K562 (cell line): ENCODE results near the gene HRC. TPM values are rescaled to one million over a fixed set of nuclear protein-coding genes. Genes with fewer than 3 reads are reported as not detected.
A peak's percentile ranks its signal among the peaks of the same experiment; 100 is the strongest.

Experiments used
- ARHGAP35 ChIP-seq: fragments of 450-650 bp; IDR thresholded peaks from 2 replicates; pipeline ENCODE4 v1.6.1; 2018; ENCODE audit not compliant: partially characterized antibody
- BRD4 ChIP-seq: fragments of 200-600 bp; sonication (generic); IDR thresholded peaks from 2 replicates; pipeline ENCODE4 v1.6.1; 2017; ENCODE audit warnings: inconsistent platforms
- CEBPG ChIP-seq, 3 experiments: fragments of 200-800 bp in 1 of 3; sonication (Bioruptor generic) in 1 of 3; sonication (generic) in 1 of 3; formaldehyde crosslinking in 1 of 3; IDR thresholded peaks in 2 of 3; conservative IDR thresholded peaks in 1 of 3; 2 replicates each; pipeline versions ENCODE4 v1.6.1 to v1.8.0; 2016 to 2022; ENCODE audit warnings: missing compliant biosample characterization in 2 of 3, missing genetic modification characterization in 2 of 3, mild to moderate bottlenecking in 1 of 3, missing genetic modification reagents in 1 of 3
- HIVEP1 ChIP-seq: fragments of 250-450 bp; sonication (Bioruptor Pico); IDR thresholded peaks from 2 replicates; pipeline ENCODE4 v1.4.0; 2020; ENCODE audit warnings: mild to moderate bottlenecking
- POLR2AphosphoS2 ChIP-seq: IDR thresholded peaks from 2 replicates; pipeline ENCODE4 v1.6.1; 2012; ENCODE audit warnings: low read length, improper control_type of control experiment
- RBM22 ChIP-seq: fragments of 200-400 bp; formaldehyde crosslinking; IDR thresholded peaks from 2 replicates; pipeline ENCODE4 v1.6.1; 2018; ENCODE audit warnings: low read length, low read depth; ENCODE audit not compliant: poor library complexity, severe bottlenecking
- SUPT5H ChIP-seq: fragments of 450-650 bp; IDR thresholded peaks from 2 replicates; pipeline ENCODE4 v1.6.1; 2016
- TEAD1 ChIP-seq, 2 experiments: fragments of 450-650 bp in 1 of 2; sonication (generic) in 1 of 2; formaldehyde crosslinking; IDR thresholded peaks; 2 replicates each; pipeline versions ENCODE4 v1.4.0 to v1.8.0; 2020 to 2022; ENCODE audit warnings: mild to moderate bottlenecking in 2 of 2, missing genetic modification reagents in 1 of 2
- XRCC5 ChIP-seq: fragments of 200-400 bp; formaldehyde crosslinking; IDR thresholded peaks from 2 replicates; pipeline ENCODE4 v1.6.1; 2017; ENCODE audit warnings: low read depth, mild to moderate bottlenecking, low read length
- ZC3H4 ChIP-seq: sonication (generic); formaldehyde crosslinking; IDR thresholded peaks from 2 replicates; pipeline ENCODE4 v1.9.0; 2021; ENCODE audit warnings: missing genetic modification reagents, borderline replicate concordance
- ZNF175 ChIP-seq: fragments of 200-800 bp; sonication (Bioruptor generic); IDR thresholded peaks from 2 replicates; pipeline ENCODE4 v1.6.1; 2016; ENCODE audit warnings: low read depth, mild to moderate bottlenecking, missing genetic modification characterization, missing compliant biosample characterization
- ZNF263 ChIP-seq: sonication (generic); formaldehyde crosslinking; IDR thresholded peaks from 2 replicates; pipeline ENCODE4 v1.8.0; 2022; ENCODE audit warnings: mild to moderate bottlenecking, missing genetic modification reagents, borderline replicate concordance
- ZNF75A ChIP-seq: fragments of 450-650 bp; formaldehyde crosslinking; IDR thresholded peaks from 2 replicates; pipeline ENCODE4 v1.4.0; 2020; ENCODE audit warnings: mild to moderate bottlenecking
- polyA plus RNA-seq, 8 experiments: library from polyadenylated mRNA; depleted of rRNA in 4 of 8; stranded (reverse) in 5 of 8; unstranded in 3 of 8; fragments of >200 nt; fragmentation: Nextera tagmentation in 2 of 8; fragmentation: Illumina TruSeq in 1 of 8; extraction: Ambion mirVana in 2 of 8; extraction: Trizol in 1 of 8; gene quantifications; 2 replicates each; pipeline versions ENCODE4 v1.2.1 to v1.2.3, GENCODE V29; 2011 to 2014; ENCODE audit warnings: inconsistent platforms in 1 of 8, missing spikeins in 1 of 8
- total RNA-seq, 7 experiments: library from RNA; depleted of rRNA in 6 of 7; stranded (reverse); fragments of >200 nt in 6 of 7; fragmentation: Illumina TruSeq in 2 of 7; extraction: Trizol in 2 of 7; gene quantifications; 2 replicates each; pipeline versions ENCODE4 v1.2.1 to v1.2.3, GENCODE V29; 2011 to 2021; ENCODE audit warnings: low replicate concordance in 1 of 7
- TF ChIP-seq, protein P1 (sequence below): fragments of 250-450 bp; sonication (Bioruptor Pico); IDR thresholded peaks from 2 replicates; pipeline ENCODE4 v1.4.0; 2020; ENCODE audit warnings: mild to moderate bottlenecking, moderate library complexity
- TF ChIP-seq, protein P2 (sequence below): sonication (generic); formaldehyde crosslinking; IDR thresholded peaks from 2 replicates; pipeline ENCODE4 v1.8.1; 2023; ENCODE audit warnings: missing genetic modification reagents, mild to moderate bottlenecking, borderline replicate concordance
- TF ChIP-seq, protein P3 (sequence below): fragments of 450-650 bp; IDR thresholded peaks from 2 replicates; pipeline ENCODE4 v1.6.1; 2016
- TF ChIP-seq, protein P4 (sequence below): sonication (generic); formaldehyde crosslinking; IDR thresholded peaks from 2 replicates; pipeline ENCODE4 v1.8.0; 2022; ENCODE audit warnings: mild to moderate bottlenecking, missing genetic modification reagents

Gene HRC
- total and polyA plus RNA-seq, 9 of the 15 experiments (the other 6 are each of a cell fraction or from before 2014, with no cell fraction given) = 0.66 to 18.7 (median 13.1) TPM

DNA sequence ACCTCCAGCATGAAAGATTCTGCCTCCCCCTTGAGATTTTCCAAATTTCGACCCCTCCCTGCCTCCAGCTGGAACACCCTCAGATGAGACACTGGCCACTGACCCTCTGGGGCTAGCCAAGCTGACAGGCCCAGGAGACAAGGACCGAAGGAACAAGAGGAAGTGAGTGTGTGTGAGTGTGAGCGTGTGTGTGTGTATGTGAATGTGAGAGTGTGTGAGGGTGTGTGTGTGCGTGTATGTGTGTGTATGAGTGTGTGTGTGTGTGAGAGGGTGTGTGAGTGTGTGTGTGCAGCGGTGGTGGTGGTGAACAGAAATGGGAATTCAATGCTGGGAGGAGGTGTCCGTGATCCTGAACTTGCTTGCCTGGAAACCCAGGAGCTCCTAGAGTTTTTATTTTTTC, 13.8 kb downstream of the HRC start (continued):
- TF ChIP-seq TEAD1 (CRISPR knock-in tag; IDR thresholded peaks at IDR 0.05) = no peak
- no peak for TF ChIP-seq POLR2AphosphoS2
- TF ChIP-seq SUPT5H = 0 out of 2 replicates have a peak, but pooled peaks have one; percentile 34
- TF ChIP-seq, protein P1, sequence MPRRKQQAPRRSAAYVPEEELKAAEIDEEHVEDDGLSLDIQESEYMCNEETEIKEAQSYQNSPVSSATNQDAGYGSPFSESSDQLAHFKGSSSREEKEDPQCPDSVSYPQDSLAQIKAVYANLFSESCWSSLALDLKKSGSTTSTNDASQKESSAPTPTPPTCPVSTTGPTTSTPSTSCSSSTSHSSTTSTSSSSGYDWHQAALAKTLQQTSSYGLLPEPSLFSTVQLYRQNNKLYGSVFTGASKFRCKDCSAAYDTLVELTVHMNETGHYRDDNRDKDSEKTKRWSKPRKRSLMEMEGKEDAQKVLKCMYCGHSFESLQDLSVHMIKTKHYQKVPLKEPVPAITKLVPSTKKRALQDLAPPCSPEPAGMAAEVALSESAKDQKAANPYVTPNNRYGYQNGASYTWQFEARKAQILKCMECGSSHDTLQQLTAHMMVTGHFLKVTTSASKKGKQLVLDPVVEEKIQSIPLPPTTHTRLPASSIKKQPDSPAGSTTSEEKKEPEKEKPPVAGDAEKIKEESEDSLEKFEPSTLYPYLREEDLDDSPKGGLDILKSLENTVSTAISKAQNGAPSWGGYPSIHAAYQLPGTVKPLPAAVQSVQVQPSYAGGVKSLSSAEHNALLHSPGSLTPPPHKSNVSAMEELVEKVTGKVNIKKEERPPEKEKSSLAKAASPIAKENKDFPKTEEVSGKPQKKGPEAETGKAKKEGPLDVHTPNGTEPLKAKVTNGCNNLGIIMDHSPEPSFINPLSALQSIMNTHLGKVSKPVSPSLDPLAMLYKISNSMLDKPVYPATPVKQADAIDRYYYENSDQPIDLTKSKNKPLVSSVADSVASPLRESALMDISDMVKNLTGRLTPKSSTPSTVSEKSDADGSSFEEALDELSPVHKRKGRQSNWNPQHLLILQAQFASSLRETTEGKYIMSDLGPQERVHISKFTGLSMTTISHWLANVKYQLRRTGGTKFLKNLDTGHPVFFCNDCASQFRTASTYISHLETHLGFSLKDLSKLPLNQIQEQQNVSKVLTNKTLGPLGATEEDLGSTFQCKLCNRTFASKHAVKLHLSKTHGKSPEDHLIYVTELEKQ (CRISPR knock-in tag) = no peak
- no peak for TF ChIP-seq ZC3H4 (CRISPR knock-in tag)
- TF ChIP-seq ARHGAP35 = peak; percentile 16
- no peak for TF ChIP-seq CEBPG (CRISPR knock-in tag; IDR thresholded peaks at IDR 0.05)
- no peak for TF ChIP-seq CEBPG (tag; conservative IDR thresholded peaks at IDR 0.05 in 1 of 2, IDR thresholded peaks at IDR 0.05 in 1 of 2)
- TF ChIP-seq XRCC5 = no peak
- no peak for TF ChIP-seq RBM22
- TF ChIP-seq BRD4 = no peak
- TF ChIP-seq HIVEP1 (CRISPR knock-in tag) = no peak
- TF ChIP-seq ZNF175 = no peak
- no peak for TF ChIP-seq ZNF263 (CRISPR knock-in tag)
- TF ChIP-seq ZNF75A = no peak
- TF ChIP-seq, protein P2, sequence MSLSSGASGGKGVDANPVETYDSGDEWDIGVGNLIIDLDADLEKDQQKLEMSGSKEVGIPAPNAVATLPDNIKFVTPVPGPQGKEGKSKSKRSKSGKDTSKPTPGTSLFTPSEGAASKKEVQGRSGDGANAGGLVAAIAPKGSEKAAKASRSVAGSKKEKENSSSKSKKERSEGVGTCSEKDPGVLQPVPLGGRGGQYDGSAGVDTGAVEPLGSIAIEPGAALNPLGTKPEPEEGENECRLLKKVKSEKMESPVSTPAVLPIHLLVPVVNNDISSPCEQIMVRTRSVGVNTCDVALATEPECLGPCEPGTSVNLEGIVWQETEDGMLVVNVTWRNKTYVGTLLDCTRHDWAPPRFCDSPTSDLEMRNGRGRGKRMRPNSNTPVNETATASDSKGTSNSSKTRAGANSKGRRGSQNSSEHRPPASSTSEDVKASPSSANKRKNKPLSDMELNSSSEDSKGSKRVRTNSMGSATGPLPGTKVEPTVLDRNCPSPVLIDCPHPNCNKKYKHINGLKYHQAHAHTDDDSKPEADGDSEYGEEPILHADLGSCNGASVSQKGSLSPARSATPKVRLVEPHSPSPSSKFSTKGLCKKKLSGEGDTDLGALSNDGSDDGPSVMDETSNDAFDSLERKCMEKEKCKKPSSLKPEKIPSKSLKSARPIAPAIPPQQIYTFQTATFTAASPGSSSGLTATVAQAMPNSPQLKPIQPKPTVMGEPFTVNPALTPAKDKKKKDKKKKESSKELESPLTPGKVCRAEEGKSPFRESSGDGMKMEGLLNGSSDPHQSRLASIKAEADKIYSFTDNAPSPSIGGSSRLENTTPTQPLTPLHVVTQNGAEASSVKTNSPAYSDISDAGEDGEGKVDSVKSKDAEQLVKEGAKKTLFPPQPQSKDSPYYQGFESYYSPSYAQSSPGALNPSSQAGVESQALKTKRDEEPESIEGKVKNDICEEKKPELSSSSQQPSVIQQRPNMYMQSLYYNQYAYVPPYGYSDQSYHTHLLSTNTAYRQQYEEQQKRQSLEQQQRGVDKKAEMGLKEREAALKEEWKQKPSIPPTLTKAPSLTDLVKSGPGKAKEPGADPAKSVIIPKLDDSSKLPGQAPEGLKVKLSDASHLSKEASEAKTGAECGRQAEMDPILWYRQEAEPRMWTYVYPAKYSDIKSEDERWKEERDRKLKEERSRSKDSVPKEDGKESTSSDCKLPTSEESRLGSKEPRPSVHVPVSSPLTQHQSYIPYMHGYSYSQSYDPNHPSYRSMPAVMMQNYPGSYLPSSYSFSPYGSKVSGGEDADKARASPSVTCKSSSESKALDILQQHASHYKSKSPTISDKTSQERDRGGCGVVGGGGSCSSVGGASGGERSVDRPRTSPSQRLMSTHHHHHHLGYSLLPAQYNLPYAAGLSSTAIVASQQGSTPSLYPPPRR (CRISPR knock-in tag) = no peak
- TF ChIP-seq, protein P3, sequence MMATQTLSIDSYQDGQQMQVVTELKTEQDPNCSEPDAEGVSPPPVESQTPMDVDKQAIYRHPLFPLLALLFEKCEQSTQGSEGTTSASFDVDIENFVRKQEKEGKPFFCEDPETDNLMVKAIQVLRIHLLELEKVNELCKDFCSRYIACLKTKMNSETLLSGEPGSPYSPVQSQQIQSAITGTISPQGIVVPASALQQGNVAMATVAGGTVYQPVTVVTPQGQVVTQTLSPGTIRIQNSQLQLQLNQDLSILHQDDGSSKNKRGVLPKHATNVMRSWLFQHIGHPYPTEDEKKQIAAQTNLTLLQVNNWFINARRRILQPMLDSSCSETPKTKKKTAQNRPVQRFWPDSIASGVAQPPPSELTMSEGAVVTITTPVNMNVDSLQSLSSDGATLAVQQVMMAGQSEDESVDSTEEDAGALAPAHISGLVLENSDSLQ = no peak
- TF ChIP-seq, protein P4, sequence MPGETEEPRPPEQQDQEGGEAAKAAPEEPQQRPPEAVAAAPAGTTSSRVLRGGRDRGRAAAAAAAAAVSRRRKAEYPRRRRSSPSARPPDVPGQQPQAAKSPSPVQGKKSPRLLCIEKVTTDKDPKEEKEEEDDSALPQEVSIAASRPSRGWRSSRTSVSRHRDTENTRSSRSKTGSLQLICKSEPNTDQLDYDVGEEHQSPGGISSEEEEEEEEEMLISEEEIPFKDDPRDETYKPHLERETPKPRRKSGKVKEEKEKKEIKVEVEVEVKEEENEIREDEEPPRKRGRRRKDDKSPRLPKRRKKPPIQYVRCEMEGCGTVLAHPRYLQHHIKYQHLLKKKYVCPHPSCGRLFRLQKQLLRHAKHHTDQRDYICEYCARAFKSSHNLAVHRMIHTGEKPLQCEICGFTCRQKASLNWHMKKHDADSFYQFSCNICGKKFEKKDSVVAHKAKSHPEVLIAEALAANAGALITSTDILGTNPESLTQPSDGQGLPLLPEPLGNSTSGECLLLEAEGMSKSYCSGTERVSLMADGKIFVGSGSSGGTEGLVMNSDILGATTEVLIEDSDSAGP (CRISPR knock-in tag) = no peak
